ENCODE measurements around the gene TK2.
"Not testable (repeated sequence)": the region's sequence is repeated elsewhere in the genome, so short reads cannot be mapped to it uniquely, and the experiment has no call there.

The TK2 gene

DNA sequence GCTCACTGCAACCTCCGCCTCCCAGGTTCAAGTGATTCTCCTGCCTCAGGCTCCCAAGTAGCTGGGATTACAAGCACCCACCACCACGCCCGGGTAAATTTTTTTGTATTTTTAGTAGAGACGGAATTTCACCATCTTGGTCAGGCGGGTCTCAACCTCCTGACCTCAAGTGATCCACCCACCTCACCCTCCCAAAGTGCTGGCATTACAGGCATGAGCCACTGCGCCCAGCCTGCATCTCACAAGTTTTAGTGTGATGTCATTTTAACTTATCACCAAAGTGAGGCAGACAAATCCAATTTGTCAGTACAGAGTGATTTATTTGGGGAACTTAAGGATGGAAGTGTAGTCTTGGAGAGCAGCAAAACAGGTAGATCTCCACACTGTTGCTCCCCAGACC is 83.3 kb downstream of the TK2 start:
- not testable (repeated sequence) for DNase-seq (ENCODE audit: low read depth)

DNA sequence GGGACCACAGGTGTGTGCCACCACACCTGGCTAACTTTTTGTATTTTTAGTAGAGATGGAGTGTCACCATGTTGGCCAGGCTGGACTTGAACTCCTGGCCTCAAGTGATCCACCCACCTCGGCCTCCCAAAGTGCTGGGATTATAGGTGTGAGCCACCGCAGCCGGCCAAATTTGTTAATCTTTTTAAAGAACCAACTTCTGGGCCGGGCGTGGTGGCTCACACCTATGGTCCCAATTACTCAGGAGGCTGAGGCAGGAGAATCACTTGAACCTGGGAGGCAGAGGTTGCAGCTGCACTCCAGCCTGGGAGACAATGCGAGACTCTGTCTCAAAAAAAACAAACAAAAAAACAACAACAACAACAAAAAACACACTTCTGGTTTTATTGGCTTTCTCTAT is 84.0 kb downstream of the TK2 start:
- DNase-seq (ENCODE audit: low read depth), result not testable (repeated sequence)

DNA sequence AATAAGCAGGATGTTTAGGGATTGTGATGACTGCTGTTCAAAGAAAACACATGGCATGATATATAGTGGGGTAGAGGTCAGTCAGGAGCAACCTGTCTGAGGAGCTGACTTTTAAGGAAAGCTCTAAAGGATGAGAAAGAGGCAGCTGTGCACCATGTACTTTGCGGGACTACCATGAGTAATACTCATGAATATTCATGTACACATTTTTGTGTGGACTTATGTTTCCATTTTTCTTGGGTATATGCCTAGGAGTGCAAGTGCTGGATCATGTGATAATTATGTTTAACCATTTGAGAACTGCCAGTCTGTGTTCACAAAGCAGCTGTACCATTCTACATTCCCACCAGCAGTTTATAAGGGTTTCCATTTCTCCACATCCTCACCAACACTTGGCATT is 87.0 kb downstream of the TK2 start:
- DNase-seq (ENCODE audit: low read depth), result no peak

DNA sequence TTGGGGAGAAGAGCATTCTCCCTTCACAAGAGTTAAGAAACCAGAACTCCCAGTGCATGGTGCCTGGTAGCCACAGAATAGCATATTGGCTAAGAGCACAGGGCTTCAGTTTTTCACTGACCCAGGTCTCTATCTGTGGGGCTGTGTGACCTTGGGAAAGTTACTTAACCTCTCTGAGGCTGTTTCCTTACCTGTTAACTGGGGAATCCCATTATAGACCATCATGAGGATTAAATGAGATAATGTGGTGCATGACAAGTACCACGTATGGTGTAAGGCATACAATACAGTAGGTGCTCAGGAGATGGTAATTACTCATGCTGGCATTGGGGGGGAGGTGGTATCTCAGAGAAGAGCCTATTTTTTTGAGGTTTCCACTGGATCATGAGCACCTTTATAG is 89.2 kb downstream of the TK2 start:
- no peak for DNase-seq (ENCODE audit: low read depth)

DNA sequence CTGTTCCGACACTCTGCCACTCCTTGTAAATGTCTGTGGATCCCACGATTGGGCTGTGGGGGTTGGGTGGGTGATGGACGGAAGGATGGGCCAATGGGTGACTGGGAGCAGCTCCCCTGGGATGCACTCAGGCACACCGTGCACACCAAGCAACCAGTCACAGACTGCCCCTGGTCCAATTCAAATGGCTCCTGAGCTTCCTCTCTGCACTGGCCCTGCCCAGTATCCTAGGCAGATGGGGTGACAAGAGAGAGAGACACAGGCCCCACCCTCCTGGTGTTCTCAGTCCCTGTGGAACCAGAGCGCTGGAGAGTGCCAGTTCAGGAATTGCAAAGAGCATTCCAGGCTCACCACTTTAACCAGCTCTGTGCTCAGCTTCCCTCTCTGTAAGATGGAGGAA is 90.0 kb downstream of the TK2 start:
- DNase-seq (ENCODE audit: low read depth), result no peak

DNA sequence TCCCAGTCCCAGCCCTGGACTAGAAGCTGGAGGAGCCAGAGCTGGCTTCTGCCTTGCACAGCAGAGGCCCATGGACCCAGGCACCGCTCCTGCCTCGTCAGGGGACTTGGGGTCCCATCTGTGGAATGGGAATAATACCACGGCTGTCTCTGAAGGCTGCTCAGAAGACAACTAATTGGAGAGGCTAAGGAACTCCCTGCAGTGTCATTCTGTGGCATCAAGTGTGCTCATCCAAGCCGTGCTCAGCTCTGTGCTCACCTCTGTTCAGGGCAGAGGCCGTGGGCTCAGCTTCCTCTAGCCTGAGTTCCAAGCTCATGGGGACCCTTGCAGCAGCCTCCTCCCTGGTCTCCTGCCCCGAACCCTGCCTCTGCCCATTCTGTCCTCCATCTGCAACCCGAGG is 91.1 kb downstream of the TK2 start:
- DNase-seq (ENCODE audit: low read depth), result no peak

DNA sequence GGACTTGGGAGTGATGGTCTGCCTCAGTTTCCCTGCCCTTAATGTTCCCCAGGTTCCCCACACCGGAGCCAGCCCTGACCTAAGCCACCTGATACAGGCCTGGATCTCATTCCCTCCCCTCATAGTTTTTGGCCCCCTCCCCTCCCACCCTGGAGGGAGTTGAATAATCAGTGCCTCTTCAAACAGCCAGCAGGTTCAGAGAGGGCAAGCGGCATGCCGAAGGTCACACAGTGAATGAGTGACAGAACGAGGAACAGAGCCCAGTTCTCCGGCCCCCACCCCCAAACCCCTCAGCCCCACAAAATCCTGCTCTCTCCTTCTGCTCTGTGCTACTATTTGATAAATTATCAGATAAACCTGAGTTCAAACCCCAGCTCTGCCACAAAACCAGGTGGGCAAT is 91.6 kb downstream of the TK2 start:
- DNase-seq (ENCODE audit: low read depth), result no peak
